HG02870 (cell line): ENCODE measurements around the gene ZIC5.

Source experiments
- ATAC-seq: cut with Tn5 transposase; IDR thresholded peaks from one replicate; pipeline ENCODE4 v1.9.1; 2021; ENCODE audit warnings: mild to moderate bottlenecking, moderate library complexity; ENCODE audit not compliant: unreplicated experiment

The ZIC5 gene

GRCh38 chr13:99971576-99972189 lies at the start of gene ZIC5:
ZIC5 (minus strand) TSS chr13:99971767; CDS start chr13:99971603, 164 bp downstream.
- no peak for ATAC-seq

GRCh38 chr13:100019780-100020356 lies 48.3 kb upstream of the ZIC5 start:
- no peak for ATAC-seq

GRCh38 chr13:100014621-100015020 lies 43.1 kb upstream of the ZIC5 start:
- no peak for ATAC-seq

GRCh38 chr13:99998261-99998660 lies 26.7 kb upstream of the ZIC5 start:
- ATAC-seq, result no peak

- no peak for ATAC-seq
These were observed 26.2 kb upstream of the ZIC5 start for GRCh38 chr13:99997702-99998214.

- no peak for ATAC-seq
These were observed 24.9 kb upstream of the ZIC5 start for GRCh38 chr13:99996381-99996973.

GRCh38 chr13:99995589-99996380 lies 24.2 kb upstream of the ZIC5 start:
- ATAC-seq, result no peak

GRCh38 chr13:99995104-99995588 lies 23.6 kb upstream of the ZIC5 start:
- no peak for ATAC-seq

DNA sequence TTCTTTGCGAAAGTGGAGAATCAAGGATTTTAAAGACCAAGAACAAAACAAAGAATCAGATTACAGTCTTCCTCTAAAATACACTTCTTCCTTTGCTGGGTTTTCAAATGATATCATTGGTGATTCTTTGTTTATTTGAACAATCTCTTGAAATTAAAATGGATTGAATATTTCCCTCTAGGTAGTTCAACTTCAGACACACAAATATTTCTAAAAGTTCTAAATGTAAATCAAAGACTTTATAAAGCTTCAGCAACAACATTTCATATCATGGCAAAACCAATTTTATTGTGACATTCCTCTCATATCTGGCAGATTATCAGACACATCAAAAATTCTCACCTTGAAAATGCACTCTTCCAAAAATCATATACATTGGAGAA lies 23.1 kb upstream of the ZIC5 start:
- ATAC-seq, result no peak

GRCh38 chr13:99993660-99994637 lies 22.4 kb upstream of the ZIC5 start:
- ATAC-seq, result no peak

DNA sequence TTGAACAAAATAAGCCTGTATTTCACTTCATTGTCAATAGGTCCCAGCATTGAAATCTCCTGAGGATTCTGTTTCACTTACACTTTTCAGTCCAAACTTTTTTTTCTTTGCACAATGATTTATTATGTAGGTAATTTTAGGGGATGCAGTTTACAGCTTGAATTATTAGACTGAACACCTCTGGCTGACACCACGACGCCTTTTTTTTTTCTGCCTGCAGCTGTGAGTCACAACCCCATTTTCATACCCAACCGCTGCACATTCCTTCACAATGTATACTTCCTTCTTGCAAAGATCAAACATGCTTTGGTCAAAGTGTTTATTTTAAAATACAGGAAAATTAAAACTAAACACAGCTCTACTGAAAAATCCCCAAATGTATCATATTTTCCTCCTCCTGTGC lies 21.4 kb upstream of the ZIC5 start:
- ATAC-seq, result no peak

DNA sequence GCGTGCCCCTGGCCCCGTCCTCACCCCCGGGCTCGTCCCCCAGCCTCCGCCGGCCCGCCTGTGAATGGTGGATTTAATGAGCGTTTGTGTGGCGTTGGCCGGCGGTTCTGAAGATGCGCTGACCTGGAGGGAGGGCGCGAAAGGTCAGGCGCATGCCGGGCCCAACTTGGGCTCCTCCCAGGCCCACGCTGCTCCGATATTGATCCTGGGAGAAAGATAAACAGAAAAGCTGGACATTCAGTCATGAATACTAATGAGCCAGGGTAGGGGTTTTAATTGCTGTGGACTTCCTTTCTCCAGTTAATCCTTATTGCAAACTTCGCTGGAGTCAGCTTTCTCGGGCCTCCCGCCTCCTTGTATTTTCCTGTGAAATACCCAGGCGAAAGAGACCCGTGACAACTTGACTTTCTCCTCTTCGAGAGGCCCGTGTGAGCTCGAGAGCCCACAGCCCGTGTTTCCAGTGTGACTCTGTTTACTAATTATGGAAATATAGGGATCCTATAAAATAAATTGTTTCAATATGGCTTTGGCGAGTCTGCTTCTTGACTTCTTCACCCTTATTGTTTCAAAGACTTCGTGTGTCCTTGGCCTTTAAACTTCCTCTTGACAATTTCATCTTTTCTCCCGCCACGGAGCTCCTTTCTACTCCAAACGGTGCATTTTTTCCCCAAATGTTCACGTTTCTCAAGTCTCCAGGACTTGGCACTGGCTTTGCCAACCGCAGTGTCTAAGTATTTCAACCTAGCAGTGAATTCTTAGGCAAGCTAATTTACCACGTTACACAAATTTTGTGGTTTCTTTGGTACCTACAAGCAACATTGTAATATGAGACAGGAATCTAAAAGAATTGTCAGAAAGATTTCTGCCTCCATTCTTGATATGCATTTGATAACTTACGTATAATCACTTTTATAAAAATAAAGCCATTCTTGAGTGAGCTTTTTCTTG lies 20.5 kb upstream of the ZIC5 start:
- ATAC-seq, result no peak

DNA sequence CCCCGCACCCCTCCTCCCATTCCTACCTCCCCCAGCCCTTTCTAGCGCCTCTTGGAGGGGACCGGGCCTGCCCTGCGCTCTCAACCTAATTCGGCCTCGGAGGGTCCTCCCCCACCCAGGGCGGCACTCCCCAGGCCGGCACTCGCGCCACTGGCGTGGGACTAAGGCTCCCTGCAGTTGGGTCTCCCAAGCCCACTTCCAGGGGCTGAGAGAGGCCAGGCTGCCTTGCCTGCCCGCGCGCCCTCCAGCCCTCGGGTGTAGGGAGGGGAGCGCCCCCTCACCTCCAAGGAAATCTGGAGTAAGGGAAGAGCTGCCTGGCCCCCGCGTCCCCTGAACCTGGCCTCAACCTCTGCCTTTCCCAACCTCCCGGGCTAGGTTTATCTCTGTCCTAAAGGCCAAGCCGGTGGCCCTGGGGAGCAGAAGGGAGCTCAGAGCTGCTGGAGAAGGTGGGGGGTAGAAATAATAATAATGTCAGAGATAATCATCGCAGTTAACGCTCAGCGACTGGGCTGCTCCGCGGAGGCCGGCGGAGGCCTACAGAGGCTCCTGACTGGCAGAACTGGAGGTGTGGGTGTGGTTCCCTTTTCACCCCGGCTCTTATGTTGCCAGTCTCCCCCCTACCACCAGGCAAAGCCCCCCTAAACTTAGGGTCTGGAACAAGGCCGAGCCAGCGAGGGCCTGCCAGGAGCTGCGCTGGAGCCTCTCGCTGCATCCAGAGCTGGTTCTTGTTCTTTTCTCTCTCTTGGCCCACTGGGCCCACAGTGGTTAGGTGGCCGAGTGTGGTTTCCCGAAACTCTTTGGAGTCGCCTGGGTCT lies 19.7 kb upstream of the ZIC5 start:
- no peak for ATAC-seq

DNA sequence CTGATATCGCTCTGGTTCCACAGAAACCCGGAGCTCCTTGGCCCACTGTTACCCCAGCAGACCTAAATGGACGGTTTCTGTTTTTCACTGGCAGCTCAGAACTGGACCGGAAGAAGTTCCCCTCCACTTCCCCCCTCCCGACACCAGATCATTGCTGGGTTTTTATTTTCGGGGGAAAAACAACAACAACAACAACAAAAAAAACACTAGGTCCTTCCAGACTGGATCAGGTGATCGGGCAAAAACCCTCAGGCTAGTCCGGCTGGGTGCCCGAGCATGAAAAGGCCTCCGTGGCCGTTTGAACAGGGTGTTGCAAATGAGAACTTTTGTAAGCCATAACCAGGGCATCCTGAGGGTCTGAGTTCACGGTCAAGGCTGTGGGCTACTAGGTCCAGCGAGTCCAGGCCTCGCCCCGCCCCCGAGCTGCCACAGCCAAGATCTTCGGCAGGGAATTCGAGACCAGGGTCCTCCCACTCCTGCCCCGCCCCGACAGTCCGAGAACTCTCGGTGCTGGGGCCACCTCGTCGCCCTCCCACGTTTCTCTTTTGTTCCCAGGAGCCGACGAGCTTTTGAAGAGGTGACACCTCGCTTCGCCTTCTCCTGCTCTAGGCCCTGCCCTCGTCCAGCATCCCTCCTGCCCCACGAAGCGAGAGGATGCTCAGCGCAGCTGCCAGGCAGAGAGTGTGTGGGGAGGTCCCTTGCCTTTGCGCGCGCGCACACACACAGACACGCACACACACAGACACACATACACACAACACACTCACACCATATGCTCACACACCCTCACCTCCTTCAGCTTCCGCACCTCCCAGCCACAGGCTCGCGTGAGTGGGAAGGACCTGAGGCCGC lies 18.8 kb upstream of the ZIC5 start:
- ATAC-seq, result no peak

DNA sequence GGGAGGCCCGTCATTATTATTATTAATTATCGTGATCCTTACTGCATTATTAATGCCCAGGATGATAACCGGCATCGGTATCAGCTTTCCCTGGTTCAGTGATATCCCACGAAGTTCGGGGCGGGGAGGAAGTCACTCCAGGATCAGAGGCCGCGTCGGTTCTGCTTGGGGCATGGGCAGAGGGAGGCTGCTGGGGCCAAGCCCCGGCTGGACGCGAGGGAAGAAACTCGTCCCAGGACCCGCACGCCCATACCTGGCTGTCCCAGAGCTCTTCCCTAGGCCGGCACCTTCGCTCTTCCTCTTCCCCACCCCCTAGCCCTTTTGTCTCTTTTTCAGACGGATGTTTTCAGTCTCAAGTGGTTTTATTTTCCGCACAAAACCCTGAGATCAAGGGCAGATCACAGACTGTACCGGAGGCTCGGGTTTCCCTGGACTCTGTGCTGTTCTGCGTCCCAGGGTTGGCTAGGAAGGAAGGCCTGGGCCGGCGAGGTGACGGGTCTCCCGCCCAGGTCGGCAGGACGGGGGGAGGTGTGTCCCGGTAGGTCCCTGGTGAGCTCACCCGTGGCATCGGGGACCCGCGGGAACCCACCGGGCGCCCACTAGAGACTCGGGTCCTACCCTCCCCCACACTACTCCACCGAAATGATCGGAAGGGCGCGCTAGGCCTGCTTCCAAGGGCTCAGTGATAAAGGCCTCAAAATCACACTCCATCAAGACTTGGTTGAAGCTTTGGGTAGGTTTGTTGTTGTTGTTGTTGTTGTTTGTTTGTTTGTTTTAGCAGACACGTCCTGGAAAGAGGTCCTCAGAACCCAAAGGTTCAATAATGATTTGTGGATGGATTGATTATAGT lies 17.9 kb upstream of the ZIC5 start:
- no peak for ATAC-seq

DNA sequence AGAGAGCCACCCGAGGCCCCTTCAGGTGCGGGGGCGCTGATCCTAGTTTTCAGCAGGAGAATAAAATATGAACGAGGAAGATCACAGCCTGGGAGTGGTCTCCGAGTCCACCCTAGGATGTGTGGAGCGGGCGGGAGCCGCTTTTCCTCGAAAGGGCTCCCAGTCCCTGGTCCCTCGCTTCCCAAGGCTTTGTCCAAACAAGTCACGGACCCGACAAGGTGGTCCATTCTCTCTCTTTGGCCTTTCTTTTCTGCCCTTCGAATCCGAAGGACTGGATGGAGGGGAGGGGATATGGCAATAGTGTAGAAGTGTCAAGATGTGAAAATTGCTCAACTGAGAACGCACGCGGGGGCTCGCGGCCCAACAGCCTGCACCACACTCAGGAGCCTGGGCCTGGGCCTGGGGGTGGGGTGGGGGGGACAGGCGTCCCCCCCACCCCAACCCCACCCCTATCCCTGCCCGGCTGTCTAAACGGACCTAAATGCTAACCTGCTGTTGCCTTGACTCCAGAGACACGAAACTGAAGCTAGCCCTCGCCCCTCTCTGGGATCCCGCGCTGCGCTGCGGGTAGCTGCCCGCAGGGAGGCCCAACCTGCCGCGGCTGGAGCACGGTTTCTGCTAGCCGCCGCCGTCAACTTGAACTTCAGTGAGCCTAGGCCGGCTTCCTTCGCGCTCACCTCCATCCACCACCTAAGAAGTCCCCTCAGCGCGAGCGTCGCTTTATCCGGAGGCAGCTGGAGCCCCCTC lies 17.1 kb upstream of the ZIC5 start:
- no peak for ATAC-seq
